Right renal pelvis (tissue), 4 donors: ENCODE measurements around the gene RPGRIP1. TPM values are rescaled to one million over a fixed set of nuclear protein-coding genes. Genes with fewer than 3 reads are reported as not detected.
A peak's percentile ranks its signal among the peaks of the same experiment; 100 is the strongest.
"Not testable (repeated sequence)": the region's sequence is repeated elsewhere in the genome, so short reads cannot be mapped to it uniquely, and the experiment has no call there.

Experiments
- DNase-seq, 4 donors: peaks; one replicate each; pipeline ENCODE4 v3.0.0-alpha.2; 2013; ENCODE audit warnings: low read depth in 4 of 4, low spot score in 3 of 4, missing footprints in 1 of 4
- polyA plus RNA-seq, 4 donors: library from polyadenylated mRNA; unstranded; fragments of 120-200 nt; gene quantifications; one replicate each; pipeline ENCODE4 v1.2.1, GENCODE V29; 2013; ENCODE audit not compliant: insufficient read length in 4 of 4

RPGRIP1 gene
- under 1 TPM; 0.39 to 0.69 (median 0.61) TPM for polyA plus RNA-seq

DNA sequence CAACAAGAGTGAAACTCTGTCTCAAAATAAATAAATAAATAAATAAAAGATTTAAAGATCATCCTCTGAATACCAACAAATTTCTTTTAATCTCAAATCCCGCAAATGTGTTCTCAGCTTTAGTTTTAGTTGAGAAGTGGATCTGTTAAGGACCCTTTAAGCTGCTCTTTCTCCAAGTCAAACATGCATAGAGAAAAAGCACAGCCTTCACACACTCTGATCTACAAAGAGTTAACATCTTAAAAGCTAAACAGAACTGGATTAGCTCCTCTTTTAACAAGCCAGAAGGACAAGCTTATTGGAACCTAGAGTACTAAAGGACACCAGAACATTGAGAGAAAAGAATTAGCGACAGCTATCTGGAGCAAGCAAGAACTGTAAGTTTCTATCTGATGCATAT is at the start of gene RPGRIP1:
RPGRIP1 (plus strand) TSS at position 301 of the 400 bp plus-strand sequence. CDS start 7,894 bp downstream, outside the sequence.
- no peak for DNase-seq

DNA sequence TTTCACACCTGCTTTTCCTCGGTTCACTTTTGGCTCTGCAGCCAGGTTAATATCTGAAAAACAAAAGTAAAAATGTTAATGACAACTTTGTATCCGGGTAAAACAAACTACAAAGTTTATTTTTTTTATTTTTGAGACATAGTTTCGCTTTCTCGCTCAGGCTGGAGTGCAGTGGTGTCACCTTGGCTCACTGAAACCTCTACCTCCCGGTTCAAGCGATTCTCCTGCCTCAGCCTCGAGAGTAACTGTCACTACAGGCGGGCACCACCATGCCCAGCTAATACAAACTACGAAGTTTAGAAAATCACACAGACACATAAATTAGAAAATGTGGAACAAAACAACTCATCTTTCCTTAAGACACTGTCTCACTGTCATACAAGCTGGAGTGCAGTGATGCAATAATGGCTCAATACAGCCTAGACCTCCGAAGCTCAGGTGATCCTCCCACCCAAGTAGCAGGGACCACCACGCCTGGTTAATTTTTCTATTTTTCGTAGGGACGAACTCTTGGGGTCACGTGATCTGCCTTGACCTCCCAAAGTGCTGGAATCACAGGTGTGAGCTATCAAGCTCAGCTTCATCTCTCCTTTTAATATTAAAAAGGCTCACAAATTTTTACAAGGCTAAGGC is 48.7 kb upstream of the RPGRIP1 start:
- no peak for DNase-seq

DNA sequence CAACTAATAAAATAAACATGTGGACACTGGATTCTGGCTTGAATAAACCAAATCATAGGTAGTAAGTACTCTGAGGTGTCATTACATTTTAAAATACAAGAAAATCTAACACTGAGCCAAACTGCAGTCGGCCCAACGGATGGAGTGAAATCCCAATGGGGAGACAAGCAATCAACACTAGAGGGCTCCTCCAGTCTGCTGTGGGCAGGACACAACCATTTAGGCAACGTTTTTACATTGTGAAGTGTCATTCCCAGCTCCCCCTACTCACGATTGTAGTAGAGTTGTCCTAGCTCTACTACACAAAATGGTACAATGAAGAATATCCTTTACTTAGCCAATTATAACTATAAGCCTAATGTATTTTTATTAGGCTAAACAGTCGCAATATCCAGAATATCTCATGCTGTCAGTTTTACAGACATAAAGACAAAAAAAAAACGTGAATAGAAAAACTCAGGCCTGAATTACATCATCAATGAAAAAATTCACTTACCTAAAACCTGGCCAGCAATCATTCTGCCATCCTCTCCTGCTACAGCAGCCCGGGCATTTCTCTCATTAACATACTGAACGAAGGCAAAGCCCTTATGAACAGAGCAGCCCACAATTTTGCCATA is 46.3 kb upstream of the RPGRIP1 start:
- no peak for DNase-seq

DNA sequence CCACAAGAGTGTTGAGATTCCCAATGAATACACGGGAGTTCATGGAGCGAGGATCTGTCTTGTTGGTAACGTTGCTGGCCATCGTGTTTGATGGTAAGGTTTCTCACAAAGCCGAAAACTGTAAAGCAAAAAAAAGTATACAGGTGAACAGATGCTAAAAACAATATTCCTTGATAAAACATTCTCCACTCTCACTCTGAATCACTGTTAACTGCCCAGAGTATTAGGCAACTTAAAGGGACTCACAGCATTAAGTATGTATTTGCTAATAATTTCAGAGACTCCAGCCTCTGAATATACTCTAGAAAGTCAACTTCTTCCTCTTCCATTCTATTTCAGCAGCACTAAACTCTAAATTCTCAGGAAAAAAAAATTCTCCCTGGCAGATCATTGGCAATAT is 45.8 kb upstream of the RPGRIP1 start:
- no peak for DNase-seq

DNA sequence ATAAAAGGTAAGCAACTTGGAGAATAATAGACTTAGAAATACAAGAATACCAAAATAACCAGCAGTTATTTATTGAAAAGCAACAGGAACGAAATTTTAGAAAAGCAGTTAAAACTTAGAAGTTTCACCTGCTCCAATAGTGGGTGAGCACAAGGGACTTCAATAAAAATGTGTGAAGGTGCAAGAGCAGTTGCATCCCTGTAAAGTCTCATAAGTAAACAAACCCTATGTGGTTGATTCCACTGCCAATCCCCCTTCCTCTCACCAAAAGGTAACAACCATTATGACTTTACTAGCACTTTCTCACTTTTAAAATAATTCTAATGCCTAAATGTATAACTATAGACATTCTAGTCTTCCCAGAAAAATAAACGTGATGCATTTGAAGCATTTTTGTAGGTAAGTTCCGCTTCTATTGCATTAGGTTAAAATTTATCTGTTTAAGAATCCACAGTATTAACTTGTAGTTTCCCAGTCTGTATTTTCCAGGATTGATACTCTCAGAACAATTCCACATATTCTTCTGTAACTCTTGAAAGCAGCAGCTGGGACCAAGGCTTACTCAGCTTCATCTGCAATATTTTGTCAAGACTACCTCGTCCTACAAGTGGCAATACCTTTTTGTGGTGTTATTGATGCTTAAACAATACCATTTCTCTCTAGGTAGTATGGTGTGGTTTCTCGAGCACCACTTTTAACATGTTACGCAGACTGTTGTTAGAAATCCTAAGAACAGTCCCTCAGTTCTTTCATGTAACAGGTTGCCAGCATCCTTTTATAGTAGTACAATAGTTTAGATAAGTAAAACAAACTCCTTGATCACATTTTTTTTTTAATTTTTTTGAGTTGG is 42.7 kb upstream of the RPGRIP1 start:
- no peak for DNase-seq

DNA sequence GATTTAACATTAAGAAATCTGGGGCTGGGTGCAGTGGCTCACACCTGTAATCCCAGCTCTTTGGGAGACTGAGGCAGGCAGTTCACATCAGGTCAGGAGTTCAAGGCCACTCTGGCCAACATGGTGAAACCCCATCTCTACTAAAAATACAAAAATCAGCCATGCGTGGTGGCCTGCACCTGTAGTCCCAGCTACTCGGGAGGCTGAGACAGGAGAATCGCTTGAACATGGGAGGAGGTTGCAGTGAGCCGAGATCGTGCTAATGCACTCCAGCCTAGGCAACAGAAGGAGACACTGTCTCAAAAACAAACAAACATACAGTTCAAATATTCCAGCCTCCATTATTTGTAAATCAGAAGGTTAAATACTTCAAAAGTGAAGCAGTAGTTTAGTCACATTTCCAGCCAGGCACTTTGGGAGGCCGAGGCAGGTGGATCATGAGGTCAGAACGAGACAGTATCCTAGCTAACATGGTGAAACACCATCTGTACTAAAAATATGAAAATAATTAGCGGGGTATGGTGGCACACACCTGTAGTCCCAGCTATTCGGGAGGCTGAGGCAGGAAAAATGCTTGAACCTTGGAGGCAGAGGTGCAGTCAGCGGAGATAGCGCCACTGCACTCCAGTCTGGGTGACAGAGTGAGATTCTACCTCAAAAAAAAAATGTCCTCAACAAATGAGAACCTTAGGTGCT is 40.9 kb upstream of the RPGRIP1 start:
- DNase-seq: no peak

DNA sequence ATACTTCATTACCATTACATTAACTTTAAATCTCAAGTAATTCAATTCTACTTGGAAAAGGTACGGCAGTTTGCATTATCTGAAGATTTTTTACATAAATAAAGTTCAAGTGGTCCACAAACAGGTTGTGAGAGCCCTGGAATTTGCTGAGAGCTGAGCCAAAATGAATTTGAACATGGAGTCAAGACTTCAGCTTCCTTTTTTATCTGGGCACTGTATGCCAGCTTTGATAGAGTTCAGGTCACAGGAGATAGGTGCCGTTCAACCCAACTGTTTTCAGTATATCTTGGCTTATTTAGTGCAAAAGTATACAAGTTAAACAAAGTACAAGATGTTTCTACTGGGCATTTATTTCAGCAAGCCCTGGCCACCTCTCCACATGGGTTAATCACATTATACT is 39.5 kb upstream of the RPGRIP1 start:
- DNase-seq: no peak

DNA sequence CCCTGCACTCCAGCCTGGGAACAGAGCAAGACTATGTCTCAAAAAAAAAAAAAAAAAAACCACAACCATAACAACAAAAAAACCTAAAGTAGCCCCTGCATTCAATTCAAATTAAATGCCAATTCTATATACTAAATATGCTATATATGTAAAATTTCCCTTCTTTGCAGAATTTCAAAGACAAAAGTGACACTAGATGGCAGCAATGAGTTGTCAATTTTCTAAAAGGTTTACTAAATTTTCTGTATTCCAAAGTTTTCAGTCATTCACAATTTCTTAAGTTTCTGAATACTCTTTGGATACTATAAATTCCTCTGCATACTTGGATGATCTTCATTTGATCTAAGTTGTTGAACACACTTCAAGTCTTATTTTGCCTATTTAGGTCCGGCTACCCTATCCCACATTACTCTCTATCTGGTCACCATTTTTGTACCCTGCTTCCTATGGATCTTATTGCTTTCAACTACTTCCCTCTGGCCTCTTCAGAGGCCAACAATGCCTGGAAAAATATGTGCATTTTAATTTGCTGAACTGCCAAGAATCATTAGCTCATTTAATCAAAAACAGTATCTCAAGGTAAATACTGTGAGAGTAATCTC is 38.6 kb upstream of the RPGRIP1 start:
- peak in 2 of 4 donors; percentile 14 to 18 for DNase-seq

DNA sequence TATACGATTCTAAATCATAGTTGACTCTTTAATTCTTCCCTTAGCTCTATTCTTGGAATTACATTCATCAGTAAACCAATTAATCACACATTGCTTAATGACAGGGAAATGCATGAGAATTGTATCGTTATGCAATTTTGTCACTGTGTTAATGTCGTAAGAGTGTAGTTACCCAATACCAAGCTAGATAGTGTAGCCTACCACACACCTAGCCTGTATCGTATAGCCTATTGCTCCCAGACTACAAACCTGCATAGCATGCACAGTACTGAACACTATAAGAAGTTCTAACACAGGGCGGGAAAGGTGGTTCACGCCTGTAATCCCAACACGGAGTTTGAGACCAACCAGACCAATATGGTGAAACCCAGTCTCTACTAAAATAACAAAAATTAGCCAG is 35.3 kb upstream of the RPGRIP1 start:
- DNase-seq: no peak

DNA sequence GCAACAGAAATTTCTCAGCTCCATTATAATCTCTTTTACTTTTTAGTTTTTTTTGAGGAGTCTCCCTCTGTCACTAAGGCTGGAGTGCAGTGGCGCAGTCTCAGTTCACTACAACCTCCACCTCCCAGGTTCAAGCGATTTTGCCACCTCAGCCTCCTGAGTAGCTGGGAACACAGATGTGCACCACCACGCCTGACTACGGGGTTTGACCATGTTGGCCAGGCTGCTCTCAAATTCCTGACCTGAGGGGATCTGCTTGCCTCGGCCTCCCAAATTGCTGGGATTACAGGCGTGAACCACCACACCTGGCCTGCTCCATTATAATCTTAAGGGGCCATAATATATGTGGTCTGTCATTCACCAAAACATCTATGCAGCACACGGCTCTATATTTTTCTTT is 34.1 kb upstream of the RPGRIP1 start:
- DNase-seq: no peak

DNA sequence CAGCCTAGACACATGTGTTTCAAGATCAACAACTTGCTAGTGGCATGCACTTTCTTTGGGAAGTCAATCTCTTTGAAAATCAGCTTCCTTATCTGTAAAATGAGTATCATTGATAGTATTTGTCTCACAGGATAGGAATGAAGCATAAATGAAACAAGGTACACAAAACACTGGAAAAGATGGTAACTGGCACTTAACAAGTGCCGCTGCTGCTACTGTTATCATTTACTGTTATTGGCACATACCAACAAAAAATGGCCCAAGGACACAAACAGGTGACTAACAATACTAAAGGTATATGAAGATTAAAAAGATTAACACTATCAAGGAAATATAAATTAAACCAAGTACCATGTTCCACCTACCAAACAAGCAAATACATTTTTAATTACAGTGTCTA is 31.5 kb upstream of the RPGRIP1 start:
- no peak for DNase-seq

DNA sequence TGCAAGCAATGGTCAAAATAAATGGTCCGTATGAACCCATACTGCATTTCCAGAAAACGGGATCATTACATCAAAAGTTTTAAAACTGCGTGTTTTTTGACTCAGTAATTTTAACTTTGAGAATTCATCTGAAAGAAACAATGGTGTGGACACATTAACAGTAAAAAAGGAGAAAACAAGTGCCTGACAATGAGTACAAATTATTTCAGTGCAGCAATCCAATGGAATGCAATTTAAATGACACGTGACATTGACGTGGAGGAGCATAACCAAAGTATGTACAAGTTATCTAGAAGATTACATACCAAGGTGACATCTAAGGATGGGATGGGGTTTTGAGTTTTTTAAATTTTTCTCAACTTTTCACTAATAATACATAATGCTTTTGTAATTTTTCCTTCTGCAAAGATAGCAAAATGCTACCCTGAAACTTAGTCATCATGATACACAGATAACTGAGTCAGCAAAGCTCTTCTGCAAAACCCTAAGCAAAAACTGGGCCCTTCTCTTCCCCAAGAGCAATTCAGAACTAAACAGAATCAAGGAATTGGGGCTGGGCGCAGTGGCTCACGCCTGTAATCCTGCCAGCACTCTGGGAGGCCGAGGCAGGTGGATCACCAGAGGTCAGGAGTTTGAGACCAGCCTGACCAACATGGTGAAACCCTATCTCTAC is 31.0 kb upstream of the RPGRIP1 start:
- DNase-seq: no peak

DNA sequence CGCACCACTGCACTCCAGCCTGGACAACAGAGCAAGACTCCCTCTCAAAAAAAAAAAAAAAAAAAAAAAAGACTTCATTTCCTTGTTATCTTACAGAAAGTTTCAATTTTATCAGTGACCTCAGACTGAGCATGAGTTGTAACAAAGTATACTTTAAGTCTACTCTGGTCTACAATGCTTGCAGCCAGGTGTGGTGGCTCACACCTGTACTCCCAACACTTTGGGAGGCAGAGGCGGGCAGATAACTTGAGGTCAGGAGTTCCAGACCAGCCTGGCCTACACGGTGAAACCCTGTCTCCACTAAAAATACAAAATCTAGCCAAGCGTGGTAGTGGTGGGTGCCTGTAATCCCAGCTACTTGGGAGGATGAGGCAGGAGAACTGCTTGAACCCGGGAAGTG is 28.7 kb upstream of the RPGRIP1 start:
- no peak for DNase-seq

DNA sequence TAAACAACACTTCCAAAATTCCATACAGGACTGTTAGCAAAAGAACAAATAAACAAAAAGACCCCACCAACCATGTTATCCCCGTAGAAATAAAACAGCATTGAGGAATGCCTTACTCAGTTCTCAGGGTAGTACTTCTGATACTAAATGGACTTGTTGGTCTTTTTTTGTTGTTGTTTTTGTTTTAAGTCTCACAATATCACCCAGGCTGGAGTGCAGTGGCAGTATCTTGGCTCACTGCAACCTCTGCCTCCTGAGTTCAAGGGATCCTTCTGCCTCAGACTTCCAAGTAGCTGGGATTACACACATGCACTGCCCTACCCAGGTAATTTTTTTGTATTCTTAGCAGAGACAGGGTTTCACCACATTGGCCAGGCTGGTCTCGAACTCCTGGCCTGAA is 27.7 kb upstream of the RPGRIP1 start:
- no peak for DNase-seq

DNA sequence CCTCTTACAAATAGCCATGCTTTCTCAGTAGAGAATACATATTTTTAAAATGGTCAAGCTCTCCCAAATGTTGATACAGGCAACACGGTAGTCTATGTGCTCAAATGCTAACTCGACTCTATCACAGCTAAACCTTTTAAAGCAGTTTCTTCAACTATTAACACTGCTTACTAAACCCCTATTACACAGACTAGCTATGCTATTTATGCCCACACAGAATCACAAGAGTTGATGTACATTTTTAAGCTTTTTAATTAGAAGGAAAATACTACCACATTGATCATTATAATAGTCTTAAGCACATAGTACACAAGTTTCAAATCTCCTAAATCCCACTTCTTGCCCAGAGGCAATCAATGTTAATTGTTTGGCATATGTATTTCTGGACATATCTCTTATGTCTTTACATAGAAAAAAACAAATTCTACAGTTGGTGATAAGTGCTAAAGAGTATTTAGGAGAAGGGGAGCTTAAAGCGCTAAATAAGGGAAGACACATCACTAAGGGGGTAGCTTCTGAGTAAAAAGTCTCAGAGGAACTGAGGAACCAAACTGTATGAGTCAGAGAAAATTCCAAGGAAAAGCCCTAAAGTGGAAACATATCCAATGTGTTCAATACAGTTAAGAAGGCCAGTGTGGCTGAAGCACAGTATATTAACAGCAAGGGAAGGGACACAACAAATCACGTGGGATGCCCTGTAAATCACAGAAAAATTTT is 24.3 kb upstream of the RPGRIP1 start:
- DNase-seq: no peak

DNA sequence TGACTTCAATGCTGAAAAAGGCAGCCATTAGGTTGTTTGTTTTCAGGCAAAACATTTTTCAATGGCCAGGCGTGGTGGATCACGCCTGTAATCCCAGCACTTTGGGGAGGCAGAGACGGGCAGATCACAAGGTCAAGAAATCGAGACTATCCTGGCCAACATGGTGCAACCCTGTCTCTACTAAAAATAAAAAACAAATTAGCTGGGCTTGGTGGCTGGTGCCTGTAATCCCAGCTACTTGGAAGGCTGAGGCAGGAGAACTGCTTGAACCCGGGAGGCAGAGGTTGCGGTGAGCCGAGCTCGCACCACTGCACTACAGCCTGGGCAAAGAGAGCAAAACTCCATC is 23.8 kb upstream of the RPGRIP1 start:
- DNase-seq: not testable (repeated sequence)

DNA sequence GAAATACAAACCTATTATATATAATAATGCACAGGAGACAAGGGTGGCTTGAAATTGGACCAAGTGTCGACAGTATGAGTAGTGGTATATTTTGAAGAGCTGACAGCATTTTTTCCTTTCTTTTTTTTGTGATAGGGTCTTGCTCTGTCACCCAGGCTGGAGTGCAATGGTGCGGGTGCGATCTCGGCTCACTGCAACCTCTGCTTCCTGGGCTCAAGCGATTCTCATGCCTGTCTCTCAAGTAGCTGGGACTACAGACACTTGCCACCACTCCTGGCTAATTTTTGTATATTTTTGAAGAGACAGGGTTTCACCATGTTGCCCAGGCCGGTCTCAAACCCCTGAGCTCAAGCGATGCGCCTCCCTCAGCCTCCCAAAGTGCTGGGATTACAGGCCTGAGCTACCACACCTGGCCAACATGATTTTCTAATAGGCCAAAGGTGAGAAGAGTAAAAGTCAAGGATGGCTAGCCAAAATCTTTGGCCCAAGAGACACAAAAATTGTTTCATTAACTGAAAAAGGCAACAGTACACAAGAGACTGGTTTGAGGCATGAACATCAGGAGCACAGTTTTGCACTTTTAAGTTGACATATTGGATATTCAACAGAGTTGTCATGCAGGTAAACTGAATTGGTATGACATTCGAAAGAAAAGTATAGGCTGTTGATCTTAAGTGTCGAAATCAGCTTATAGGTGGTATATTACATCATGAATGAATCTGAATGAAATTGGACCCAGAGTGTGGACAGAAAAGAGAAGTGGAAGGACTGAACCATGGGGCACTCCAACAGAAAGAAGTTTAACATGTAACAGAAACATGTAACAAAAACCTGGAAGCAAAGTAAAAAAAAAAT is 23.1 kb upstream of the RPGRIP1 start:
- no peak for DNase-seq

DNA sequence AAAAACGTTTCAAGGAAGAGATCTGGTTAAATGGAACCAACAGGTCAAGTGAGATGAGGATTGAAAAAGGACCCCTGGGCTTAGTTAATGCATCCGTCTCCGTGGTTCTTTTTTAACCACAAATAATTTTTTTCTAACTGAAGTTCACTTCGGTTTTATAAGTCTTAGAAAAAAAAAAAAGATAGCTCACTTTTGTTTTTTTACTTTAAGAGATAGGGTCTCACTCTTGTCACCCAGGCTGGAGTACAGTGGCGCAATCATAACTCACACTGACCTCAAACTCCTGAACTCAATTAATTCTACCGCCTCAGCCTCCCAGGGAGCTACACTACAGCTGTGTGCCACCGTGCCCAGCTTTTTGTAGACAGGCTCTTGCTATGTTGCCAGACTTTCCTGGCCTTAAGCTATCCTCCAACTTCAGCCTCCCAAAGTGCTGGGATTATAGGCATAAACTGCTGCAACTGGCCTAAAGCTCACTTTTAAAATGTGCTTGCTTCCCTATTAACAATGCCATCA is 22.4 kb upstream of the RPGRIP1 start:
- DNase-seq: no peak
